Uterus (tissue), 2 donors: ENCODE measurements around the gene IRAK1BP1.
"Not testable (repeated sequence)": the region's sequence is repeated elsewhere in the genome, so short reads cannot be mapped to it uniquely, and the experiment has no call there.

ENCODE experiments used
- POLR2A ChIP-seq, 2 donors: fragments of 450-650 bp; IDR thresholded peaks; one replicate each; pipeline ENCODE4 v1.6.1; 2016; ENCODE audit warnings: antibody characterized with exemption in 2 of 2, mild to moderate bottlenecking in 1 of 2, moderate library complexity in 1 of 2
- TF ChIP-seq, protein P1 (sequence below), 4 experiments: fragments of 200-600 bp in 2 of 4; fragments of 450-650 bp in 2 of 4; sonication (generic) in 2 of 4; IDR thresholded peaks; one replicate each; pipeline ENCODE4 v1.5.1; 2016 to 2019; ENCODE audit warnings: antibody characterized with exemption in 4 of 4, mild to moderate bottlenecking in 2 of 4, moderate library complexity in 1 of 4

DNA sequence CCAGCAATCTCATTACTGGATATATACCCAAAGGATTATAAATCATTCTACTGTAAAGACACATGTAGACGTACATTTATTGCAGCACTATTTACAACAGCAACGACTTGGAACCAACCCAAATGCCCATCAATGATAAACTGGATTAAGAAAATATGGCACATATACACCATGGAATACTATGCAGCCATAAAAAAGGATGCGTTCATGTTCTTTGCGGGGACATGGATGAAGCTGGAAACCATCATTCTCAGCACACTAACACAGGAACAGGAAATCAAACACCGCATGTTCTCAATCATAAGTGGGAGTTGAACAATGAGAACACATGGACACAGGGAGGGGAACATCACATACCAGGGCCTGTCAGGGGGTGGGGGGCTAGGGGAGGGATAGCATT lies 22.6 kb downstream of the IRAK1BP1 start:
- TF ChIP-seq, protein P1, sequence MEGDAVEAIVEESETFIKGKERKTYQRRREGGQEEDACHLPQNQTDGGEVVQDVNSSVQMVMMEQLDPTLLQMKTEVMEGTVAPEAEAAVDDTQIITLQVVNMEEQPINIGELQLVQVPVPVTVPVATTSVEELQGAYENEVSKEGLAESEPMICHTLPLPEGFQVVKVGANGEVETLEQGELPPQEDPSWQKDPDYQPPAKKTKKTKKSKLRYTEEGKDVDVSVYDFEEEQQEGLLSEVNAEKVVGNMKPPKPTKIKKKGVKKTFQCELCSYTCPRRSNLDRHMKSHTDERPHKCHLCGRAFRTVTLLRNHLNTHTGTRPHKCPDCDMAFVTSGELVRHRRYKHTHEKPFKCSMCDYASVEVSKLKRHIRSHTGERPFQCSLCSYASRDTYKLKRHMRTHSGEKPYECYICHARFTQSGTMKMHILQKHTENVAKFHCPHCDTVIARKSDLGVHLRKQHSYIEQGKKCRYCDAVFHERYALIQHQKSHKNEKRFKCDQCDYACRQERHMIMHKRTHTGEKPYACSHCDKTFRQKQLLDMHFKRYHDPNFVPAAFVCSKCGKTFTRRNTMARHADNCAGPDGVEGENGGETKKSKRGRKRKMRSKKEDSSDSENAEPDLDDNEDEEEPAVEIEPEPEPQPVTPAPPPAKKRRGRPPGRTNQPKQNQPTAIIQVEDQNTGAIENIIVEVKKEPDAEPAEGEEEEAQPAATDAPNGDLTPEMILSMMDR (IDR thresholded peaks at IDR 0.05): not testable (repeated sequence)
- not testable (repeated sequence) for TF ChIP-seq POLR2A (IDR thresholded peaks at IDR 0.05)
